Activated T-cell treated with anti-CD3 and anti-CD28 coated beads, Interleukin-2, amount 50 U/mL, for 72 hours (primary cell): ENCODE measurements around the gene SCG5. TPM values are rescaled to one million over a fixed set of nuclear protein-coding genes. Genes with fewer than 3 reads are reported as not detected.

Source experiments
- ATAC-seq, 2 donors: fragments of 150-1000 bp; cut with Tn5 transposase; replicated peaks in 1 of 2; 2 replicates each; pipeline ENCODE4 v1.10.0; 2021; ENCODE audit warnings: moderate library complexity in 2 of 2, mild to moderate bottlenecking in 1 of 2
- DNase-seq, 2 donors: peaks; one replicate each; pipeline ENCODE4 v3.0.0; 2021 to 2022; ENCODE audit warnings: mixed read lengths in 1 of 2
- H3K27ac Mint-ChIP-seq: one replicate; pipeline ENCODE4 v1.8.0; 2022; ENCODE audit warnings: mild to moderate bottlenecking, moderate library complexity, mixed read lengths
- H3K27me3 Mint-ChIP-seq: one replicate; pipeline ENCODE4 v1.8.0; 2022; ENCODE audit warnings: low read depth, mixed read lengths
- H3K36me3 Mint-ChIP-seq, 2 donors: one replicate each; pipeline ENCODE4 v1.8.0; 2022; ENCODE audit warnings: mixed read lengths in 2 of 2, mild to moderate bottlenecking in 1 of 2; ENCODE audit not compliant: insufficient read depth in 2 of 2
- H3K4me1 Mint-ChIP-seq: one replicate; pipeline ENCODE4 v1.8.0; 2022; ENCODE audit warnings: low read depth, mixed read lengths
- H3K4me3 Mint-ChIP-seq, 2 donors: one replicate each; pipeline ENCODE4 v1.8.0; 2022; ENCODE audit warnings: mild to moderate bottlenecking in 2 of 2, mixed read lengths in 2 of 2, moderate library complexity in 2 of 2
- H3K9me3 Mint-ChIP-seq, 2 donors: one replicate each; pipeline ENCODE4 v1.8.0; 2022; ENCODE audit warnings: mixed read lengths in 2 of 2
- total RNA-seq, 2 donors: library from RNA; stranded (reverse); gene quantifications; one replicate each; pipeline ENCODE4 v1.2.3, GENCODE V29; 2022

The SCG5 gene
- total RNA-seq, 2 donors from 2014 or later = 3.5 to 4.7 TPM

- peaks cover 16% of the 10 kb centered on the region for H3K4me1 Mint-ChIP-seq
- H3K9me3 Mint-ChIP-seq = peaks cover 4 to 7% of the 10 kb centered on the region in 2 donors
- ATAC-seq = peak in 1 of 2 donors; percentile 60
- peaks cover 88% of the 10 kb centered on the region for H3K27me3 Mint-ChIP-seq
- DNase-seq = peak in 1 of 2 donors; percentile 42
- peaks cover 2 to 7% of the 10 kb centered on the region in 2 donors for H3K36me3 Mint-ChIP-seq
- H3K27ac Mint-ChIP-seq = no peak overlapping the region
- no peak overlapping the region for H3K4me3 Mint-ChIP-seq
Measured at GRCh38 chr15:32730677-32731654, 89.5 kb downstream of the SCG5 start.

DNA sequence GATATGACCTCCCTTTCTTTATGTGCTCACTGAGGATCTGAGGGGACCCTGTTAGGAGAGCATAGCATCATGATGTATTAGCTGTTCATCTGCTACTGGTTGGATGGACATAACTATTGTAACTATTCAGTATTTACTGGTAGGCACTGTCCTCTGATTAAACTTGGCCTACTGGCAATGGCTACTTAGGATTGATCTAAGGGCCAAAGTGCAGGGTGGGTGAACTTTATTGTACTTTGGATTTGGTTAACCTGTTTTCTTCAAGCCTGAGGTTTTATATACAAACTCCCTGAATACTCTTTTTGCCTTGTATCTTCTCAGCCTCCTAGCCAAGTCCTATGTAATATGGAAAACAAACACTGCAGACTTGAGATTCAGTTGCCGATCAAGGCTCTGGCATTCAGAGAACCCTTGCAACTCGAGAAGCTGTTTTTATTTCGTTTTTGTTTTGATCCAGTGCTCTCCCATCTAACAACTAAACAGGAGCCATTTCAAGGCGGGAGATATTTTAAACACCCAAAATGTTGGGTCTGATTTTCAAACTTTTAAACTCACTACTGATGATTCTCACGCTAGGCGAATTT, 91.2 kb downstream of the SCG5 start:
- H3K36me3 Mint-ChIP-seq = peaks cover 2% of the 10 kb centered on the region in 2 donors
- peaks cover 16% of the 10 kb centered on the region for H3K4me1 Mint-ChIP-seq
- H3K27ac Mint-ChIP-seq = no peak overlapping the region
- peaks cover 71% of the 10 kb centered on the region for H3K27me3 Mint-ChIP-seq
- no peak for DNase-seq
- peaks cover 0 to 2% of the 10 kb centered on the region in 2 donors for H3K9me3 Mint-ChIP-seq
- no peak overlapping the region for H3K4me3 Mint-ChIP-seq
- no peak for ATAC-seq

GRCh38 chr15:32733281-32733680, 91.8 kb downstream of the SCG5 start:
- no peak overlapping the region for H3K27ac Mint-ChIP-seq
- no peaks in the 10 kb centered on the region for H3K9me3 Mint-ChIP-seq
- H3K4me1 Mint-ChIP-seq = peaks cover 16% of the 10 kb centered on the region
- H3K4me3 Mint-ChIP-seq = no peak overlapping the region
- peaks cover 2% of the 10 kb centered on the region in 2 donors for H3K36me3 Mint-ChIP-seq
- DNase-seq (no peak), ATAC-seq (no peak)
- H3K27me3 Mint-ChIP-seq = peaks cover 67% of the 10 kb centered on the region

DNA sequence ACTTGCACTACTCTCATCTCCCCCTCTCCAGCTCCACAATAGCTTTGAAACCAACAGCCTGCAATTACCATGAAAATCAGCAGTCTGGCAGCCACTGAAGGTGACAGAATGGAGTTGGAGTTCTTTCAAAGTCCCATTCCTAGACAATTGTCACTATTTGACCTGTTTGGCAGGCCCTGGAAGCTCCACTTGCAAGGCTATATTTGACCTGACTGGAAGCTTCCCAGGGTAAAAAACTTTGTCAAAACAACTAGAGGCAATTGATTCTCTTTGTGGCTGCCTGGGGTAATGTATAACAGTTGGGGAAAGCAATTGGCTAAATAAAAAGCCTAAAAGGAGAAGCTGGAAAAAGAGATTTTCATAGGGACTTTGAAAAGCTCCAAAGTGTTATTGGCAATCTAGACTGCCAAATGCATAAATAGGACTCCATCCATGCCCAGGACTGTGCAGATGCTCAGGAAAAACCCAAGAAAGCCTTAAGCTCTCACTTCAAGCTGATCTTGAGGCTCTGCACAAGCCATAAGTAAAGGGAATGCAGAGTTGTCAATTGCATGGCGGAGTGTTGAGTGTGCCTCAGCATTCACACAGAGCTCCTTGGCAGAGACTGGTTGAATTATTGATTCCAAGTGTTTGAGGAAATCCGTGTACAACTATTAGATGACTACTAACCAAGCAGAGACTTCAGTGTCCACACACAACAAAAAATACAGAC, 94.6 kb downstream of the SCG5 start:
- ATAC-seq (no peak), DNase-seq (no peak)
- H3K27me3 Mint-ChIP-seq = peaks cover 62% of the 10 kb centered on the region
- H3K4me1 Mint-ChIP-seq = no peaks in the 10 kb centered on the region
- peaks cover 0 to 2% of the 10 kb centered on the region in 2 donors for H3K36me3 Mint-ChIP-seq
- peaks cover 2 to 4% of the 10 kb centered on the region in 2 donors for H3K9me3 Mint-ChIP-seq
- no peak overlapping the region for H3K27ac Mint-ChIP-seq
- H3K4me3 Mint-ChIP-seq = no peak overlapping the region

DNA sequence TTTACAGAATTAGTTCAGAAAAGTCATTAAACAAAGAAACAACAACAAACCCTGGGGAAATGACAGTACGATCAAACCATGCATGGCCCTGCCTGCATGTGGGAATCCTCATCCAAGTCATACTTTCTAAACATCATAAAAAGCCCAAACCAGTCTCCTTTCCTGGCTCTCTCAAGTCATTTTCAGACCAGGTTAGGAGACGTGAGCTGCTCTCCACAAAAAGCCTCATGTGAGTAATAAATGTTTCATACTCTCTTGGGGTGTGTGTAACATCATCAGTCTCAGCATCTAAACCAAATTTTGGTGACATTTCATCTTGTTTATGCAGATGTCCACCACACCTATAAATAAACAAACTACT, 95.2 kb downstream of the SCG5 start:
- peaks cover 0 to 2% of the 10 kb centered on the region in 2 donors for H3K36me3 Mint-ChIP-seq
- peaks cover 56% of the 10 kb centered on the region for H3K27me3 Mint-ChIP-seq
- H3K27ac Mint-ChIP-seq = no peak overlapping the region
- no peak overlapping the region for H3K4me3 Mint-ChIP-seq
- ATAC-seq = no peak
- H3K9me3 Mint-ChIP-seq = peaks cover 2 to 4% of the 10 kb centered on the region in 2 donors
- DNase-seq = no peak
- no peaks in the 10 kb centered on the region for H3K4me1 Mint-ChIP-seq

DNA sequence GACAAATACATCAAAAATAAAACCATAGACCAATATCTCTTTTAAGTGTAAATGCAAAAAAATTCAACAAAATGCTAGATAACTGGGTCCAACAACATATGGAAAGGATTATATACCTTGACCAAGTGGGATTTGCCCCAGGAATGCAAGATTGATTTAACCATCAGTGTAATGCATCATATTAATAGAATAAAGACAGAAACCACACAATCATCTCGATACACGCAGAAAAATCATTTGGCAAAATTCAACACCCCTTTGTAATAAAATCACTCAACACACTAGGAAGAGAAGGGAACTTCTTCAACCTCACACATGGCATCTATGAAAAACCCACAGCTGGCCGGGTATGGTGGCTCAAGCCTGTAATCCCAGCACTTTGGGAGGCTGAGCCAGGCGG, 95.8 kb downstream of the SCG5 start:
- Mint-ChIP-seq H3K9me3 (peaks cover 2 to 4% of the 10 kb centered on the region in 2 donors), H3K4me3 (no peak overlapping the region), H3K27ac (no peak overlapping the region), H3K36me3 (peaks cover 0 to 2% of the 10 kb centered on the region in 2 donors), H3K4me1 (no peaks in the 10 kb centered on the region), H3K27me3 (peaks cover 50% of the 10 kb centered on the region)
- DNase-seq (no peak), ATAC-seq (no peak)

DNA sequence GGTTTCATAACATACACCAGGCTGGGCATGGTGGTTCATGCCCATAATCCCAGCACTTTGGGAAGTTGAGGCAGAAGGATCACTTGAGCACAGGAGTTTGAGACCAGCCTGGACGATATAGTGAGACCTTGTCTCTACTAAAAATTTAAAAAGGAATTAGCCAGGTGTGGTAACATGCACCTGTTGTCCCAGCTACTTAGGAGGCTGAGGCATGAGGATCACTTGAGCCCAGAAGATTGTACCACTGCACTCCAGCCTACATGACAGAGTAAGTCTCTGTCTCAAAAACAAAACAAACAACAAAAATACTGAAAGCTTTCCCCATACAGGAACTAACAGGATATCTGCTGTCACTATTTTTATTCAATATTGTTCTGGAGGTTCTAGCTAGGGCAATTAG, 97.2 kb downstream of the SCG5 start:
- Mint-ChIP-seq H3K36me3 (peaks cover 0 to 2% of the 10 kb centered on the region in 2 donors), H3K9me3 (peaks cover 2 to 4% of the 10 kb centered on the region in 2 donors)
- DNase-seq = no peak

GRCh38 chr15:32739522-32740063, 98.1 kb downstream of the SCG5 start:
- Mint-ChIP-seq H3K36me3 (peaks cover 0 to 2% of the 10 kb centered on the region in 2 donors), H3K27me3 (peaks cover 28% of the 10 kb centered on the region), H3K9me3 (peaks cover 2 to 4% of the 10 kb centered on the region in 2 donors), H3K4me1 (no peaks in the 10 kb centered on the region), H3K27ac (no peak overlapping the region), H3K4me3 (no peak overlapping the region)
- no peak for DNase-seq
- ATAC-seq = no peak

More for the DNA sequence above, 97.2 kb downstream of the SCG5 start:
- Mint-ChIP-seq H3K27ac (no peak overlapping the region), H3K4me3 (no peak overlapping the region), H3K4me1 (no peaks in the 10 kb centered on the region), H3K27me3 (peaks cover 38% of the 10 kb centered on the region)
- ATAC-seq = no peak

DNA sequence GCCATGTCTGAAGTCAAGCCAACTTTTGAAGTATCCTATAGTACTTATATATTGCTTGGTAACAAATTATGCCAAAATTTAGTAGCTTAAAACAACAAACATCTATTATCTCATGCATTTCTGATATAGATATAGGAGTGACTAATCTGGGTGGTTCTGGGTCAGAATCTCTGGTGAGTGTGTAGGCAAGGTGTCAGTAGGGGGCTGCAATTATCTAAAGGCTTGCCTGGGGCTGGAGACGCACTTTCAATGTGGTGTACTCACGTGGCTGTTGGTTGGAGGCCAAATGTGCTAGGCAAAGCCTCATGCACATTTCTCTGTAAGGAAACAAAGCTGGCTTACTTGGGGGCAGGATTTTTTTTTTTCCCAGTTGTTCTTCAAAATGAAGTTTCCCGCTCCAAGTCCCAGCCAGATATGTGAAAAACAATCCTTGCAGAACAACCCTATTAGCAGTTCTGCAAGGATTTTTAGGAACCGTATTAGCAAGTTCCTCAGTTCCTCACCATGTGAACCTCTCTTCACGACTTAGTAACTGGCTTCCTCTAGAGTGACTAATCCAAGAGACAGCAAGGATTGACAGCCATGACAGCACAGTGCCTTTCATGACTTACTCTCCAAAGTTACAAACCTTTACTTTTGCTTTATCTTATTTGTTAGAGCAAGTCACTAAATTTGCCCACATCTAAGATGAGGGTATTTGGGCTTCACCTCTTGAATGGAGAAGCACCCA, 102.1 kb downstream of the SCG5 start:
- H3K36me3 Mint-ChIP-seq = peaks cover 0 to 2% of the 10 kb centered on the region in 2 donors
- ATAC-seq (no peak), DNase-seq (no peak)
- peaks cover 2 to 4% of the 10 kb centered on the region in 2 donors for H3K9me3 Mint-ChIP-seq
- H3K27ac Mint-ChIP-seq = no peak overlapping the region
- H3K4me3 Mint-ChIP-seq = no peak overlapping the region
- no peaks in the 10 kb centered on the region for H3K4me1 Mint-ChIP-seq
- H3K27me3 Mint-ChIP-seq = peaks cover 19% of the 10 kb centered on the region

GRCh38 chr15:32746116-32746857, 104.8 kb downstream of the SCG5 start:
- ATAC-seq (no peak), DNase-seq (no peak)
- Mint-ChIP-seq H3K27me3 (no peaks in the 10 kb centered on the region), H3K4me1 (no peaks in the 10 kb centered on the region), H3K9me3 (no peaks in the 10 kb centered on the region), H3K36me3 (no peaks in the 10 kb centered on the region), H3K27ac (no peak overlapping the region), H3K4me3 (no peak overlapping the region)
